HFF-Myc (cell line): ENCODE data around the gene ANKRD28.
A peak's percentile ranks its signal among the peaks of the same experiment; 100 is the strongest.

Experiments
- DNase-seq: peaks from one replicate; pipeline ENCODE4 v3.0.0-alpha.2; 2011; ENCODE audit warnings: low read depth; ENCODE audit errors: extremely low read depth
- H3K4me3 ChIP-seq: replicated peaks from 2 replicates; pipeline ENCODE4 v1.5.1; 2011; ENCODE audit warnings: low read depth, mild to moderate bottlenecking, control low read depth, low read length
- CTCF ChIP-seq: IDR thresholded peaks from 2 replicates; pipeline ENCODE4 v1.5.1; 2012; ENCODE audit warnings: mild to moderate bottlenecking, low read depth, low read length, control low read depth; ENCODE audit errors: missing control alignments

Gene ANKRD28

DNA sequence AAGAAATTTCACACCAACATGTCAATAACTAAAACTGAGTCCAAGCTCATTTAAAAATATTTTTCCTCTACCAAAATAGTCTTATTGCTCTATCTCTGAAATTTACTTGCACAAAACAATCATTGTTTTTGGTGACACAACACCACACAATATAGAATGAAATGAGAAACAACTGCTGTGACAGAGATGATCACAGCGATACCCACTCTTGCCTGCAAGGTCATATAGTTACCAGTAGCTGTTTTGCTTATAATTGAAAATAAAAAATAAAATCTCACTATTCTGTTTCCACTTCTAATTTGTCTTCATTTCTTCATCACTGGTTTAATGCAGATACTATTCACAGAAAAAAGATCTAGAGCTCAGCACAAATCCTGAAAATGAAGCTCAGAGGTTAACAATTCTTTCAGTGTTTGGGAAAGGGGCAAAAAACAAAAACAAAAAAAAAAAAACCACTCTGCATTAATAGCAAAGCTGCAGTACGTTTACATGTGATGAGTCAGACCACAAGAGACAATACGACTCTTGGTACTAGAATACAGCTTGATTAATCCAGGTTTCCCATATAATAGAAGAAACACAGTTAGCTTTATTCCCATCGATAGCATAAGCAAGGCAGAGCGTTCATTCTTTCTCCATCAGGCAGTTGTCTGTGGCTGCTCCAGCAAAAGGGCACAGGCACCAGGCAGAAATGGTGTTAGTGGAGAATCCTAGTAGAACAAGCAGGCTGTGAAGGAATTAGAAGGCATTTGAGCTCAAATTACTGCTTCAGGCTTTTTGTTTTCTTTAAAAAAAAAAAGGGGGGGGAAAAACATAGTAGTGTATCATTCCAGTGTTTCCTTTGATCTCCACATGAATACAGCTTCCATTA is 773 bp downstream of the ANKRD28 start:
- DNase-seq: peak; percentile 56
- no peak for TF ChIP-seq CTCF
- H3K4me3 ChIP-seq: peak overlapping the region; percentile 58

GRCh38 chr3:15796331-15796730 is 1.4 kb downstream of the ANKRD28 start:
- no peak for DNase-seq
- peak overlapping the region; percentile 58 for H3K4me3 ChIP-seq
- TF ChIP-seq CTCF: no peak

- DNase-seq: no peak
- no peak for TF ChIP-seq CTCF
- peak overlapping the region; percentile 58 for H3K4me3 ChIP-seq
Observed at GRCh38 chr3:15795651-15796308, 2.0 kb downstream of the ANKRD28 start.

- peak overlapping the region; percentile 58 for H3K4me3 ChIP-seq
- no peak for DNase-seq
- peak; percentile 18 for TF ChIP-seq CTCF
Observed at GRCh38 chr3:15794842-15795650, 2.7 kb downstream of the ANKRD28 start.

- DNase-seq: peak; percentile 61
- H3K4me3 ChIP-seq: peak overlapping the region; percentile 58
- no peak for TF ChIP-seq CTCF
Observed at GRCh38 chr3:15794303-15794771, 3.4 kb downstream of the ANKRD28 start.

DNA sequence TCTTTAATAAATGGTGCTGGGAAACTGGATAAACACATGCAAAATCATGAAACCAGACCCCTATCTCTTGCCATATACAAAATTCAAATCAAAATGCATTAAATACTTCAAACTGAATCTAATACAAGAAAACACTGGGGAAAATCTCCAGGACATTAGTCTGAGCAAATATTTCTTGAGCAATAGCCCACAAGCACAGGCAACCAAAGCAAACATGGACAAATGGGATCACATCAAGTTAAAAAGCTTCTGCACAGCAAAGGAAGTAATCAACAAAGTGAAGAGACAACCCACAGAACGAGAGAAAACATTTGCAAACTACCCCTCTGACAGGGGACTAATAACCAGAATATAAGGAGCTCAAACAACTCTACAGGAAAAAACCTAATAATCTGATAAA is 6.3 kb downstream of the ANKRD28 start:
- no peak overlapping the region for H3K4me3 ChIP-seq
- no peak for DNase-seq
- TF ChIP-seq CTCF: no peak
